PC-9 (cell line): ENCODE data around the gene MOB3B. TPM values are rescaled to one million over a fixed set of nuclear protein-coding genes. Genes with fewer than 3 reads are reported as not detected.

Source experiments
- BruUV-seq: library from RNA; stranded (reverse); fragments of 400-500 nt; replicated peaks from 2 replicates; lab custom pipeline; 2021; lab: Mats Ljungman, UMichigan
- CTCF ChIA-PET: fragments of 300-600 bp; sonication (Branson Sonifier 250); formaldehyde crosslinking; loops from one replicate; lab custom pipeline; 2022; ENCODE audit warnings: antibody characterized with exemption; lab: Charles Lee
- POLR2A ChIA-PET: fragments of 300-600 bp; sonication (Branson Sonifier 250); formaldehyde crosslinking; loops from one replicate; lab custom pipeline; 2022; ENCODE audit warnings: antibody characterized with exemption; ENCODE audit not compliant: unreplicated experiment; lab: Charles Lee
- DNase-seq, 2 experiments: peaks; one replicate each; pipeline versions ENCODE4 v3.0.0 to v3.0.0-alpha.2; 2015 to 2022; ENCODE audit warnings: mixed read lengths in 1 of 2
- H2AFZ ChIP-seq: fragments of 200-600 bp; sonication (generic); 2 replicates; pipeline ENCODE4 v1.8.1; 2017; ENCODE audit warnings: antibody characterized with exemption
- H3F3A ChIP-seq: fragments of 200-600 bp; sonication (generic); 2 replicates; pipeline ENCODE4 v1.8.1; 2017; ENCODE audit warnings: antibody characterized with exemption, mild to moderate bottlenecking, low read depth; ENCODE audit not compliant: insufficient read depth
- H3K27ac ChIP-seq: fragments of 200-600 bp; sonication (generic); 2 replicates; pipeline ENCODE4 v1.6.1; 2016; ENCODE audit warnings: mixed run types
- H3K27me3 ChIP-seq: fragments of 200-600 bp; sonication (generic); 2 replicates; pipeline ENCODE4 v1.6.1; 2016; ENCODE audit warnings: low read depth, mixed run types; ENCODE audit not compliant: insufficient read depth
- H3K36me3 ChIP-seq: fragments of 200-600 bp; sonication (generic); 2 replicates; pipeline ENCODE4 v1.6.1; 2016; ENCODE audit warnings: low read depth, mixed run types
- H3K4me1 ChIP-seq: fragments of 200-600 bp; sonication (generic); replicated peaks from 2 replicates; pipeline ENCODE4 v1.6.1; 2016; ENCODE audit warnings: mixed run types; ENCODE audit not compliant: insufficient read depth
- H3K4me2 ChIP-seq: fragments of 200-600 bp; sonication (generic); 2 replicates; pipeline ENCODE4 v1.6.1; 2017; ENCODE audit warnings: mixed run types
- H3K4me3 ChIP-seq: fragments of 200-600 bp; sonication (generic); 2 replicates; pipeline ENCODE4 v1.6.1; 2016; ENCODE audit warnings: mixed run types
- H3K79me2 ChIP-seq: fragments of 200-600 bp; sonication (generic); 2 replicates; pipeline ENCODE4 v1.6.1; 2017; ENCODE audit warnings: low read depth, mixed run types
- H3K9me2 ChIP-seq: fragments of 200-600 bp; sonication (generic); 2 replicates; pipeline ENCODE4 v1.8.1; 2017; ENCODE audit warnings: mild to moderate bottlenecking; ENCODE audit not compliant: insufficient read depth
- H3K9me3 ChIP-seq: fragments of 200-600 bp; sonication (generic); 2 replicates; pipeline ENCODE4 v1.8.1; 2016; ENCODE audit warnings: low read depth; ENCODE audit not compliant: insufficient read depth
- H4K20me1 ChIP-seq: fragments of 200-600 bp; sonication (generic); 2 replicates; pipeline ENCODE4 v1.8.1; 2017; ENCODE audit not compliant: insufficient read depth
- CTCF ChIP-seq: fragments of 200-600 bp; sonication (generic); conservative IDR thresholded peaks from 2 replicates; pipeline ENCODE4 v1.6.1; 2017; ENCODE audit warnings: mixed run types, antibody characterized with exemption, mild to moderate bottlenecking, moderate library complexity
- EZH2 ChIP-seq: fragments of 200-600 bp; sonication (generic); IDR thresholded peaks from 2 replicates; pipeline ENCODE4 v1.8.0; 2017; ENCODE audit warnings: antibody characterized with exemption, low read depth
- intact Hi-C: fragments of 100-400 bp; cut with micrococcal nuclease; formaldehyde crosslinking; loops from one replicate; pipeline ENCODE4 v1.10.0; 2022; ENCODE audit not compliant: unreplicated experiment
- total RNA-seq: library from RNA; stranded (reverse); gene quantifications from 2 replicates; pipeline ENCODE4 v1.2.3, GENCODE V29; 2021

MOB3B gene
- total RNA-seq, 1 experiment from 2014 or later, result 4.4 TPM

DNA sequence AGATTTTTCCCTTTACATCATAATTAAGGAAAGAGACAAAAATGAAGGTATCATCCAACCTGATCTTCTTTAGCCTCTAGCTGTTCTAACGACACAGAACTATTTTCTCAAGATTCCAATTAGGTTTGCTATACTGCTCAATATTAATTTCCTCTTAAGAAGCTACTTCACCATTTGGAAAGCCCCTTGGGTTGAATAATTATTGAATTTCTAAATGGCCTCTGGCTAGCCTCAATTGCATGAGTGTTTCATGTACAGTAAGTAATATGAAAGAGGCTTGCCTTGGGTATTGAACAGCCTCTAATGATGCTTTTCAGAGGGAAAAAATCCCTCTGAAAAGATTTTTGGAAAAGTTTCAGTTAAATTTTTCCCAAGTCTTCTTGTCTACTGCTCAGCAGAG is 3.7 kb upstream of the MOB3B start:
- Histone ChIP-seq H3K4me2 (no peak overlapping the region), H2AFZ (no peak overlapping the region), H3K9me2 (no peaks in the 10 kb centered on the region), H4K20me1 (no peaks in the 10 kb centered on the region), H3K4me3 (no peak overlapping the region), H3K27me3 (no peaks in the 10 kb centered on the region), H3K9me3 (no peaks in the 10 kb centered on the region), H3K36me3 (no peaks in the 10 kb centered on the region), H3F3A (no peaks in the 10 kb centered on the region), H3K27ac (no peak overlapping the region), H3K79me2 (no peaks in the 10 kb centered on the region), H3K4me1 (0 out of 2 replicates have a peak, but pooled peaks cover 6% of the 10 kb centered on the region)
- TF ChIP-seq CTCF (no peak), EZH2 (no peak)
- DNase-seq, result no peak
- intact Hi-C loops, result no loop called here
- CTCF ChIA-PET, result no interaction called here
- POLR2A ChIA-PET, result interaction anchor here (0.6 kb wide), 1 partner anchor 79 kb away, joined by 4 read pairs; no protein-coding TSS in a partner anchor
- BruUV-seq, result no TSS peak

DNA sequence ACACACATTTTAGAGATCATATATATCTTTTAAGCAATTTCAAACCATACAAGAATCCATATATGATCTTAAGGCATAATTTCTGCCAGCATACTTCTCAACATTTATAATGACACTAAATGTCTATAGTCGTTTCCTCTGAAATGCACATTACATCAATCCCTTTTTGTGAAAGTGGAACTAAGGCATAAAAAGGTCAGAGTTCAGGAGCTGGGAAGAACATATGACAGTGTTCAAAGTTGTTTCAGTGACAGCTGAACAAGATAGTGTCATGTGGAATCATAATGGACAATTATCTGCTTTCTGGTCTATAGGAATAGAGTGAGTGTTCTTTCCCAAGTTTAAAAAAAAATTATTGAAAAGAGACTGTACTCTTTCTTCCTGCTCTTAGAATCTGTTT is 2.4 kb upstream of the MOB3B start:
- POLR2A ChIA-PET, result no interaction called here
- no peak for TF ChIP-seq EZH2
- no peak for TF ChIP-seq CTCF
- H3K4me2 ChIP-seq, result no peak overlapping the region

DNA sequence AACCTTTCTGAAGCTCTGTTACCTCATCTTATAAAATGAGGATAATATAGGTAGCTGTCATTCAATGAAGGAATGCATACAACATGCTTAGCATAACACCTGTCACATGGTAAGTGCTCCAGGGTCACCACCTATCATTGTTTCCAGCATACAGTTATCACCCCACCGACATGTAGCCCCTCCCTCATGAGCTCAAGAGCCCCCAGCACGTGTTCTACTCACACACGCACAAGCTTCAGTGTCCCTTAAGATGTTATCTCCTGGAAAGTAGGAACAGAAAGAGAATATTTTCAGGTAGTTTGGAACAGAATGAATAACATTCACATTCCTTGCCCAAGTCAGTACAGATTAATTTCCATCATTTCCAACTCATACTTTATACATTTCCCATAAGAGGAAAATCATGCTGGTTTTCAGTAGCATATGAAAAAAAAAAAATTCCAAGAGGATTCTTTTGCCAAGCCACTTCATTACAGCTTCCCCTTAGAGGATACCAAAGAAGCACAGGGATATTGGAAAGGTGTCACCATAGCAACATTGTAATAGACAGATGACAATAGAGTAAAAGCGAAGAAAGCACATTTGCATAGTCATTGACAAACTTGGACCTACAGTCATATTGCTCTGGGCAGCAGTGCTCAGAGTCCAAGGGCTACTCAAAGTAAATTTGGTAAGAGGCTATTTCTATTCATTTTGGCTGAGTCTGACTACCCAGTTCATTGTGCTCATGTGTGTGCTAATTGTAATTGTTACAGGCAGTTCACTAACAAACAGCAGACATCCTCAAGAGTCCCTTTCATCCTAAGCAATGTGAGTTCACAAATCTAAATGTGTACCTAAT is 1.5 kb upstream of the MOB3B start:
- TF ChIP-seq EZH2 (no peak), CTCF (no peak)
- H3K27me3 ChIP-seq, result 0 out of 2 replicates have a peak, but pooled peaks cover 3% of the 10 kb centered on the region
- no peaks in the 10 kb centered on the region for H3K79me2 ChIP-seq
- no peaks in the 10 kb centered on the region for H3K9me2 ChIP-seq
- intact Hi-C loops, result no loop called here
- H3F3A ChIP-seq, result no peaks in the 10 kb centered on the region
- no peaks in the 10 kb centered on the region for H3K9me3 ChIP-seq
- no peaks in the 10 kb centered on the region for H3K36me3 ChIP-seq
- H3K4me1 ChIP-seq, result 0 out of 2 replicates have a peak, but pooled peaks cover 6% of the 10 kb centered on the region
- ChIA-PET CTCF (no interaction called here), POLR2A (no interaction called here)
- H4K20me1 ChIP-seq, result no peaks in the 10 kb centered on the region
- no peak for DNase-seq
- BruUV-seq, result no TSS peak
- no peak overlapping the region for H2AFZ ChIP-seq
- no peak overlapping the region for H3K4me3 ChIP-seq
- no peak overlapping the region for H3K4me2 ChIP-seq
- no peak overlapping the region for H3K27ac ChIP-seq

More for the DNA sequence above, 2.4 kb upstream of the MOB3B start:
- intact Hi-C loops, result no loop called here
- no TSS peak for BruUV-seq
- Histone ChIP-seq H3K9me2 (no peaks in the 10 kb centered on the region), H3K36me3 (no peaks in the 10 kb centered on the region), H3K79me2 (no peaks in the 10 kb centered on the region), H3K27ac (no peak overlapping the region), H2AFZ (no peak overlapping the region), H3K9me3 (no peaks in the 10 kb centered on the region), H3K27me3 (0 out of 2 replicates have a peak, but pooled peaks cover 3% of the 10 kb centered on the region), H3F3A (no peaks in the 10 kb centered on the region), H3K4me1 (0 out of 2 replicates have a peak, but pooled peaks cover 6% of the 10 kb centered on the region), H4K20me1 (no peaks in the 10 kb centered on the region), H3K4me3 (no peak overlapping the region)
- no peak for DNase-seq
- CTCF ChIA-PET, result no interaction called here
